ENCODE data around the gene METTL23. TPM values are rescaled to one million over a fixed set of nuclear protein-coding genes. Genes with fewer than 3 reads are reported as not detected.

Gene METTL23
- polyA plus RNA-seq, 3 donors, result 37.9 to 71.3 (median 56.5) TPM

DNA sequence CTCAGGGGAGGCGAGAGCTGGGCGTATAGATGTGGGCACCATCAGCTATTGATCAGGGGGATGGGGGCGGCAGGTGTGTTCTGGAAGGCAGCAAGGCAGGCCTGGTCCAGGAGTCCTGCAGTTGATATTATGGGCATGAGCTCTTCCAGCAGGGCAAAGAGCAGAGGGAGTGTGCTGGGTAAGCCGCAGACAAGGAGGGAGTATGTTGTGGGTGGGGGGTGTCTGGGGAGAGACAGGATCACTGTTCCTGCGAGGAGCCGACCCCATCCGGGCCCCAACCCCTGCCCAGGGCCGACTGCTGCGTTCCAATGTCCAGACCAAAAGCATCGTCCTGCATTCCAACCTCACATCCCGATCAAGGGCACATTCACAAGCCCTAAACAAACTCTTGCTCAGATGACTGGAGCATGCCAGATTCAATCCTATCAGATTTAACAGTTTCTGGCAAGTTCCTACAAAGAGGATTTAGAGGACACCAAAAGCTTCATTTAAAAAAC lies 25.1 kb upstream of the METTL23 start:
- H3K36me3 ChIP-seq (replicated peaks in 1 of 2; ENCODE audit: control insufficient read depth in 1 of 2, insufficient read depth in 2 of 2, low read length in 2 of 2), result no peaks in the 10 kb centered on the region
- peaks cover 3% of the 10 kb centered on the region for H3K4me1 Mint-ChIP-seq
- no peaks in the 10 kb centered on the region for H3K4me1 ChIP-seq (ENCODE audit: control insufficient read depth in 1 of 2, insufficient read depth in 2 of 2, low read length in 2 of 2)
- H3K4me3 Mint-ChIP-seq, result no peak overlapping the region
- no peaks in the 10 kb centered on the region for H3K79me2 ChIP-seq (ENCODE audit: insufficient read depth, low read length)
- no peaks in the 10 kb centered on the region for H3K36me3 Mint-ChIP-seq
- no peak for DNase-seq
- H3K9me3 ChIP-seq (replicated peaks in 1 of 2; ENCODE audit: control insufficient read depth in 1 of 2, insufficient read depth in 1 of 2, low read length in 2 of 2), result no peaks in the 10 kb centered on the region
- H3K27ac Mint-ChIP-seq, result no peak overlapping the region
- TF ChIP-seq, protein P1, sequence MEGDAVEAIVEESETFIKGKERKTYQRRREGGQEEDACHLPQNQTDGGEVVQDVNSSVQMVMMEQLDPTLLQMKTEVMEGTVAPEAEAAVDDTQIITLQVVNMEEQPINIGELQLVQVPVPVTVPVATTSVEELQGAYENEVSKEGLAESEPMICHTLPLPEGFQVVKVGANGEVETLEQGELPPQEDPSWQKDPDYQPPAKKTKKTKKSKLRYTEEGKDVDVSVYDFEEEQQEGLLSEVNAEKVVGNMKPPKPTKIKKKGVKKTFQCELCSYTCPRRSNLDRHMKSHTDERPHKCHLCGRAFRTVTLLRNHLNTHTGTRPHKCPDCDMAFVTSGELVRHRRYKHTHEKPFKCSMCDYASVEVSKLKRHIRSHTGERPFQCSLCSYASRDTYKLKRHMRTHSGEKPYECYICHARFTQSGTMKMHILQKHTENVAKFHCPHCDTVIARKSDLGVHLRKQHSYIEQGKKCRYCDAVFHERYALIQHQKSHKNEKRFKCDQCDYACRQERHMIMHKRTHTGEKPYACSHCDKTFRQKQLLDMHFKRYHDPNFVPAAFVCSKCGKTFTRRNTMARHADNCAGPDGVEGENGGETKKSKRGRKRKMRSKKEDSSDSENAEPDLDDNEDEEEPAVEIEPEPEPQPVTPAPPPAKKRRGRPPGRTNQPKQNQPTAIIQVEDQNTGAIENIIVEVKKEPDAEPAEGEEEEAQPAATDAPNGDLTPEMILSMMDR (IDR thresholded peaks at IDR 0.05), result no peak
- 97% methylated on average over 10 of the region's 11 CpGs for WGBS (ENCODE audit: insufficient coverage)
- no peak overlapping the region for H2AFZ ChIP-seq (ENCODE audit: insufficient read depth, low read depth, low read length, poor library complexity, severe bottlenecking)
- no peak overlapping the region for H3K4me3 ChIP-seq (replicated peaks in 1 of 3; ENCODE audit: low read depth in 2 of 3, low read length in 3 of 3)
- H3K27me3 ChIP-seq (ENCODE audit: control insufficient read depth in 2 of 2, insufficient read depth in 2 of 2, low read length in 2 of 2), result no peaks in the 10 kb centered on the region
- H3K9ac ChIP-seq (ENCODE audit: insufficient read depth, low read length, poor library complexity, severe bottlenecking), result no peak overlapping the region
- H3K27me3 Mint-ChIP-seq (ENCODE audit: low read depth in 3 of 3), result peaks cover 0 to 9% (median 8%) of the 10 kb centered on the region in 3 donors
- H3K4me2 ChIP-seq (replicated peaks; ENCODE audit: extremely low read depth, low read length, poor library complexity, severe bottlenecking), result no peak overlapping the region
- intact Hi-C loops (cut with micrococcal nuclease), result loop anchor here in 1 of 2 donors (10.0 kb wide), 1 partner anchor 177 kb away; no protein-coding TSS in a partner anchor
- H3K27ac ChIP-seq (ENCODE audit: low read depth in 1 of 2, low read length in 2 of 2), result no peak overlapping the region
- no peaks in the 10 kb centered on the region for H3K9me3 Mint-ChIP-seq
- H4K20me1 ChIP-seq (ENCODE audit: insufficient read depth, low read length), result no peaks in the 10 kb centered on the region

DNA sequence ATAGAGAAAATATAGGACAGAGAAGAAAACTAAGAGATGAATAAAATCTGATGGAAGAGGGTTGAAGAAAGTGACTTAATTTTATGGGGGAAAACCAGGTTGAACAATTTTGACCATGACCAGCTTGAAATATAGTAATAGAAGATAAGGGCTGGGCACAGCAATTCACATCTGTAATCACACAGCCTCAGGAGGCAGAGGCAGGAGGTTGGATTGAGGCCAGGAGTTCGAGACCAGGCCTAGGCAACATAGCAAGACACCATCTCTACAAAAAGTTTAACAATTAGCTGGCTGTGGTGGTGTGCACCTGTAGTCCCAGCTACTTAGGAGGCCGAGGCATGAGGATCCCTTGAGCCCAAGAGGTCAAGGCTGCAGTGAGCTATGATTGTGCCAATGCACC lies 24.6 kb upstream of the METTL23 start:
- no peak overlapping the region for H3K4me3 Mint-ChIP-seq
- intact Hi-C loops (cut with micrococcal nuclease), result loop anchor here in 1 of 2 donors (10.0 kb wide), 1 partner anchor 177 kb away; no protein-coding TSS in a partner anchor
- H3K4me2 ChIP-seq (replicated peaks; ENCODE audit: extremely low read depth, low read length, poor library complexity, severe bottlenecking), result no peak overlapping the region
- no peak overlapping the region for H3K27ac Mint-ChIP-seq
- H3K27ac ChIP-seq (ENCODE audit: low read depth in 1 of 2, low read length in 2 of 2), result no peak overlapping the region
- H3K27me3 ChIP-seq (ENCODE audit: control insufficient read depth in 2 of 2, insufficient read depth in 2 of 2, low read length in 2 of 2), result no peaks in the 10 kb centered on the region
- no peaks in the 10 kb centered on the region for H3K36me3 ChIP-seq (replicated peaks in 1 of 2; ENCODE audit: control insufficient read depth in 1 of 2, insufficient read depth in 2 of 2, low read length in 2 of 2)
- H3K4me3 ChIP-seq (replicated peaks in 1 of 3; ENCODE audit: low read depth in 2 of 3, low read length in 3 of 3), result no peak overlapping the region
- H3K9me3 ChIP-seq (replicated peaks in 1 of 2; ENCODE audit: control insufficient read depth in 1 of 2, insufficient read depth in 1 of 2, low read length in 2 of 2), result no peaks in the 10 kb centered on the region
- no peaks in the 10 kb centered on the region for H3K4me1 Mint-ChIP-seq
- peaks cover 0 to 9% (median 8%) of the 10 kb centered on the region in 3 donors for H3K27me3 Mint-ChIP-seq (ENCODE audit: low read depth in 3 of 3)
- no peaks in the 10 kb centered on the region for H3K79me2 ChIP-seq (ENCODE audit: insufficient read depth, low read length)
- no peaks in the 10 kb centered on the region for H3K9me3 Mint-ChIP-seq
- H3K4me1 ChIP-seq (ENCODE audit: control insufficient read depth in 1 of 2, insufficient read depth in 2 of 2, low read length in 2 of 2), result no peaks in the 10 kb centered on the region
- TF ChIP-seq, protein P1 (IDR thresholded peaks at IDR 0.05), result no peak
- H4K20me1 ChIP-seq (ENCODE audit: insufficient read depth, low read length), result no peaks in the 10 kb centered on the region
- no peak overlapping the region for H3K9ac ChIP-seq (ENCODE audit: insufficient read depth, low read length, poor library complexity, severe bottlenecking)
- no peak overlapping the region for H2AFZ ChIP-seq (ENCODE audit: insufficient read depth, low read depth, low read length, poor library complexity, severe bottlenecking)
- no CpG with 5 or more reads among the region's 2 CpGs for WGBS (ENCODE audit: insufficient coverage)
- no peaks in the 10 kb centered on the region for H3K36me3 Mint-ChIP-seq
- no peak for DNase-seq

All from CD14-positive monocyte (primary cell).